Loucy (cell line): Measurements from ENCODE around the gene DAGLA.

ENCODE experiments used
- H2AFZ ChIP-seq: fragments of 200-600 bp; sonication (generic); 2 replicates; pipeline ENCODE4 v1.6.0; 2016; ENCODE audit warnings: antibody characterized with exemption, mild to moderate bottlenecking, low read length, moderate library complexity
- H3F3A ChIP-seq: fragments of 200-600 bp; 2 replicates; pipeline ENCODE4 v1.6.0; 2016; ENCODE audit warnings: antibody characterized with exemption, low read depth, mild to moderate bottlenecking
- H3K27me3 ChIP-seq: fragments of 200-600 bp; sonication (generic); 2 replicates; pipeline ENCODE4 v1.6.1; 2014; ENCODE audit warnings: low read length, mild to moderate bottlenecking; ENCODE audit not compliant: insufficient read depth, poor library complexity, severe bottlenecking
- H3K36me3 ChIP-seq: fragments of 200-600 bp; sonication (generic); 2 replicates; pipeline ENCODE4 v1.6.1; 2016; ENCODE audit warnings: low read length; ENCODE audit not compliant: insufficient read depth
- H3K4me1 ChIP-seq: fragments of 200-600 bp; sonication (generic); 2 replicates; pipeline ENCODE4 v1.5.1; 2014; ENCODE audit warnings: low read length, mild to moderate bottlenecking; ENCODE audit not compliant: insufficient read depth, poor library complexity, severe bottlenecking
- H3K4me2 ChIP-seq: fragments of 200-600 bp; sonication (generic); 2 replicates; pipeline ENCODE4 v1.6.0; 2014; ENCODE audit warnings: antibody characterized with exemption, low read length, low read depth, mild to moderate bottlenecking; ENCODE audit not compliant: poor library complexity, severe bottlenecking
- H3K4me3 ChIP-seq: fragments of 200-600 bp; sonication (generic); 2 replicates; pipeline ENCODE4 v1.5.1; 2014; ENCODE audit warnings: low read length, mild to moderate bottlenecking, mixed read lengths; ENCODE audit not compliant: poor library complexity, severe bottlenecking
- H3K79me2 ChIP-seq: fragments of 200-600 bp; sonication (generic); 2 replicates; pipeline ENCODE4 v1.6.1; 2014; ENCODE audit warnings: low read length; ENCODE audit not compliant: insufficient read depth
- H3K9ac ChIP-seq: fragments of 200-600 bp; sonication (generic); 2 replicates; pipeline ENCODE4 v1.6.0; 2014; ENCODE audit warnings: mild to moderate bottlenecking, low read depth, low read length, moderate library complexity; ENCODE audit not compliant: poor library complexity, severe bottlenecking
- H3K9me2 ChIP-seq: fragments of 200-600 bp; sonication (generic); replicated peaks from 2 replicates; pipeline ENCODE4 v1.6.1; 2016; ENCODE audit warnings: low read depth, low read length, mixed read lengths
- H3K9me3 ChIP-seq: fragments of 200-600 bp; sonication (generic); 2 replicates; pipeline ENCODE4 v1.6.1; 2014; ENCODE audit warnings: mild to moderate bottlenecking, antibody characterized with exemption, low read length, low read depth; ENCODE audit not compliant: insufficient read depth
- H4K20me1 ChIP-seq: fragments of 200-600 bp; sonication (generic); 2 replicates; pipeline ENCODE4 v1.6.0; 2014; ENCODE audit warnings: antibody characterized with exemption, low read length, mild to moderate bottlenecking; ENCODE audit not compliant: insufficient read depth, poor library complexity, severe bottlenecking
- CTCF ChIP-seq: fragments of 200-600 bp; sonication (generic); conservative IDR thresholded peaks from 2 replicates; pipeline ENCODE4 v1.5.1; 2014; ENCODE audit warnings: mild to moderate bottlenecking, antibody characterized with exemption, low read length
- EZH2phosphoT487 ChIP-seq: fragments of 200-600 bp; IDR thresholded peaks from 2 replicates; pipeline ENCODE4 v1.6.1; 2018; ENCODE audit warnings: antibody characterized with exemption, mild to moderate bottlenecking, moderate library complexity, borderline replicate concordance

Gene DAGLA

GRCh38 chr11:61712314-61712713 lies 32.1 kb downstream of the DAGLA start:
- Histone ChIP-seq H3K4me1 (no peaks in the 10 kb centered on the region), H3K4me3 (no peak overlapping the region), H3K4me2 (no peak overlapping the region), H4K20me1 (no peaks in the 10 kb centered on the region), H3K9me3 (no peaks in the 10 kb centered on the region), H3K27me3 (no peaks in the 10 kb centered on the region), H3F3A (no peaks in the 10 kb centered on the region), H3K36me3 (no peaks in the 10 kb centered on the region), H3K9ac (no peak overlapping the region), H2AFZ (no peak overlapping the region), H3K79me2 (no peaks in the 10 kb centered on the region), H3K9me2 (no peaks in the 10 kb centered on the region)
- no peak for TF ChIP-seq CTCF
- no peak for TF ChIP-seq EZH2phosphoT487

- Histone ChIP-seq H3K79me2 (no peaks in the 10 kb centered on the region), H3K9me3 (no peaks in the 10 kb centered on the region), H2AFZ (no peak overlapping the region), H3K27me3 (no peaks in the 10 kb centered on the region), H3K4me2 (no peak overlapping the region), H3K9ac (no peak overlapping the region), H3K4me1 (no peaks in the 10 kb centered on the region), H3K4me3 (no peak overlapping the region), H3K9me2 (no peaks in the 10 kb centered on the region), H4K20me1 (no peaks in the 10 kb centered on the region), H3F3A (no peaks in the 10 kb centered on the region), H3K36me3 (no peaks in the 10 kb centered on the region)
- TF ChIP-seq CTCF (no peak), EZH2phosphoT487 (no peak)
Observed at GRCh38 chr11:61712846-61713245, 32.7 kb downstream of the DAGLA start.

- Histone ChIP-seq H3K9me3 (no peaks in the 10 kb centered on the region), H3F3A (no peaks in the 10 kb centered on the region), H3K4me1 (no peaks in the 10 kb centered on the region), H2AFZ (no peak overlapping the region), H3K27me3 (no peaks in the 10 kb centered on the region), H3K79me2 (no peaks in the 10 kb centered on the region), H3K4me2 (no peak overlapping the region), H3K4me3 (no peak overlapping the region), H4K20me1 (no peaks in the 10 kb centered on the region), H3K9ac (no peak overlapping the region), H3K36me3 (no peaks in the 10 kb centered on the region), H3K9me2 (no peaks in the 10 kb centered on the region)
- TF ChIP-seq EZH2phosphoT487 (no peak), CTCF (no peak)
Observed at GRCh38 chr11:61713464-61713863, 33.3 kb downstream of the DAGLA start.
